CD14-positive monocyte (primary cell): Measurements from ENCODE around the gene CBX2. TPM values are rescaled to one million over a fixed set of nuclear protein-coding genes. Genes with fewer than 3 reads are reported as not detected.

Source experiments
- DNase-seq, 3 donors: peaks; one replicate each; pipeline ENCODE4 v3.0.0-alpha.2; 2011 to 2022
- H2AFZ ChIP-seq: 2 replicates; pipeline ENCODE4 v1.6.0; 2012; ENCODE audit warnings: mild to moderate bottlenecking, low read depth, low read length, inconsistent platforms; ENCODE audit not compliant: insufficient read depth, poor library complexity, severe bottlenecking
- H3K27ac ChIP-seq, 2 donors: 1 replicate in 1 of 2; 2 replicates in 1 of 2; pipeline ENCODE4 v1.5.1; 2012 to 2013; ENCODE audit warnings: low read length in 2 of 2, control low read depth in 1 of 2, inconsistent platforms in 1 of 2, low read depth in 1 of 2, mild to moderate bottlenecking in 1 of 2
- H3K27me3 ChIP-seq, 2 donors: one replicate each; pipeline versions ENCODE4 v1.6.0 to v1.6.1; 2011 to 2013; ENCODE audit warnings: low read length in 2 of 2; ENCODE audit not compliant: control insufficient read depth in 2 of 2, insufficient read depth in 2 of 2
- H3K36me3 ChIP-seq, 2 donors: replicated peaks in 1 of 2; 1 replicate in 1 of 2; 2 replicates in 1 of 2; pipeline versions ENCODE4 v1.5.1 to v1.6.1; 2012 to 2013; ENCODE audit warnings: low read length in 2 of 2, control low read depth in 1 of 2, inconsistent platforms in 1 of 2, mild to moderate bottlenecking in 1 of 2; ENCODE audit not compliant: insufficient read depth in 2 of 2, control insufficient read depth in 1 of 2
- H3K4me1 ChIP-seq, 2 donors: 1 replicate in 1 of 2; 2 replicates in 1 of 2; pipeline versions ENCODE4 v1.5.1 to v1.6.1; 2012 to 2013; ENCODE audit warnings: low read length in 2 of 2, control low read depth in 1 of 2, inconsistent platforms in 1 of 2, mild to moderate bottlenecking in 1 of 2, moderate library complexity in 1 of 2; ENCODE audit not compliant: insufficient read depth in 2 of 2, control insufficient read depth in 1 of 2
- H3K4me2 ChIP-seq: replicated peaks from 2 replicates; pipeline ENCODE3; 2012; ENCODE audit warnings: low read length, moderate library complexity, mild to moderate bottlenecking; ENCODE audit not compliant: poor library complexity, severe bottlenecking; ENCODE audit errors: extremely low read depth
- H3K4me3 ChIP-seq, 3 experiments: fragments of 200-600 bp in 1 of 3; sonication (generic) in 1 of 3; replicated peaks in 1 of 3; 1 replicate in 2 of 3; 2 replicates in 1 of 3; pipeline ENCODE4 v1.5.1; 2011 to 2013; ENCODE audit warnings: low read length in 3 of 3, mild to moderate bottlenecking in 3 of 3, control low read depth in 2 of 3, low read depth in 2 of 3, inconsistent platforms in 1 of 3, moderate library complexity in 1 of 3
- H3K79me2 ChIP-seq: 2 replicates; pipeline ENCODE4 v1.6.0; 2012; ENCODE audit warnings: mild to moderate bottlenecking, control low read depth, inconsistent platforms, low read length, moderate library complexity; ENCODE audit not compliant: insufficient read depth
- H3K9ac ChIP-seq: 2 replicates; pipeline ENCODE4 v1.6.0; 2017; ENCODE audit warnings: low read length, mild to moderate bottlenecking; ENCODE audit not compliant: insufficient read depth, poor library complexity, severe bottlenecking
- H3K9me3 ChIP-seq, 2 donors: replicated peaks in 1 of 2; 1 replicate in 1 of 2; 2 replicates in 1 of 2; pipeline versions ENCODE4 v1.5.1 to v1.6.1; 2012 to 2013; ENCODE audit warnings: low read length in 2 of 2, control low read depth in 1 of 2; ENCODE audit not compliant: control insufficient read depth in 1 of 2, insufficient read depth in 1 of 2
- H4K20me1 ChIP-seq: 2 replicates; pipeline ENCODE4 v1.6.0; 2012; ENCODE audit warnings: mild to moderate bottlenecking, low read length, control low read depth, moderate library complexity; ENCODE audit not compliant: insufficient read depth
- H3K27ac Mint-ChIP-seq, 7 donors: one replicate each; pipeline ENCODE4 v1.8.0; 2020; ENCODE audit warnings: mild to moderate bottlenecking in 7 of 7, mixed read lengths in 7 of 7, moderate library complexity in 6 of 7, inconsistent platforms in 2 of 7
- H3K27me3 Mint-ChIP-seq, 3 donors: one replicate each; pipeline ENCODE4 v1.8.0; 2021 to 2022; ENCODE audit warnings: low read depth in 3 of 3, mild to moderate bottlenecking in 3 of 3, mixed read lengths in 3 of 3, moderate library complexity in 3 of 3, inconsistent platforms in 1 of 3
- H3K36me3 Mint-ChIP-seq, 2 donors: one replicate each; pipeline ENCODE4 v1.8.0; 2020; ENCODE audit warnings: mixed read lengths in 2 of 2, inconsistent platforms in 1 of 2, mild to moderate bottlenecking in 1 of 2
- H3K4me1 Mint-ChIP-seq: one replicate; pipeline ENCODE4 v1.8.0; 2020; ENCODE audit warnings: mild to moderate bottlenecking, mixed read lengths
- H3K4me3 Mint-ChIP-seq, 2 donors: one replicate each; pipeline ENCODE4 v1.8.0; 2020; ENCODE audit warnings: mild to moderate bottlenecking in 2 of 2, mixed read lengths in 2 of 2, moderate library complexity in 1 of 2
- H3K9me3 Mint-ChIP-seq, 7 donors: one replicate each; pipeline ENCODE4 v1.8.0; 2020 to 2022; ENCODE audit warnings: mixed read lengths in 7 of 7, mild to moderate bottlenecking in 6 of 7, moderate library complexity in 6 of 7, inconsistent platforms in 2 of 7
- WGBS: methylation state at CpG from one replicate; pipeline ENCODE4 v1.1.5; 2013; ENCODE audit warnings: missing lambda C conversion rate; ENCODE audit not compliant: insufficient coverage; 5-methylcytosine and 5-hydroxymethylcytosine counted together
- intact Hi-C, 2 donors: fragments of 100-400 bp; cut with micrococcal nuclease; formaldehyde crosslinking; loops; one replicate each; pipeline versions ENCODE4 v1.15.0 to v1.15.1; 2023
- polyA plus RNA-seq, 3 donors: library from polyadenylated mRNA; depleted of rRNA in 1 of 3; unstranded in 2 of 3; stranded (reverse) in 1 of 3; fragments of 300-500 nt in 2 of 3; fragments of >200 nt in 1 of 3; fragmentation: Illumina TruSeq in 2 of 3; gene quantifications; 1 replicate in 2 of 3; 2 replicates in 1 of 3; pipeline ENCODE4 v1.2.3, GENCODE V29; 2012 to 2021
- TF ChIP-seq, protein P1 (sequence below): fragments of 200-600 bp; IDR thresholded peaks from one replicate; pipeline ENCODE4 v1.8.0; 2022; ENCODE audit warnings: antibody characterized with exemption, mild to moderate bottlenecking

CBX2 gene
- polyA plus RNA-seq, 3 donors: 0.09 to 0.95 TPM; not detected in 1

DNA sequence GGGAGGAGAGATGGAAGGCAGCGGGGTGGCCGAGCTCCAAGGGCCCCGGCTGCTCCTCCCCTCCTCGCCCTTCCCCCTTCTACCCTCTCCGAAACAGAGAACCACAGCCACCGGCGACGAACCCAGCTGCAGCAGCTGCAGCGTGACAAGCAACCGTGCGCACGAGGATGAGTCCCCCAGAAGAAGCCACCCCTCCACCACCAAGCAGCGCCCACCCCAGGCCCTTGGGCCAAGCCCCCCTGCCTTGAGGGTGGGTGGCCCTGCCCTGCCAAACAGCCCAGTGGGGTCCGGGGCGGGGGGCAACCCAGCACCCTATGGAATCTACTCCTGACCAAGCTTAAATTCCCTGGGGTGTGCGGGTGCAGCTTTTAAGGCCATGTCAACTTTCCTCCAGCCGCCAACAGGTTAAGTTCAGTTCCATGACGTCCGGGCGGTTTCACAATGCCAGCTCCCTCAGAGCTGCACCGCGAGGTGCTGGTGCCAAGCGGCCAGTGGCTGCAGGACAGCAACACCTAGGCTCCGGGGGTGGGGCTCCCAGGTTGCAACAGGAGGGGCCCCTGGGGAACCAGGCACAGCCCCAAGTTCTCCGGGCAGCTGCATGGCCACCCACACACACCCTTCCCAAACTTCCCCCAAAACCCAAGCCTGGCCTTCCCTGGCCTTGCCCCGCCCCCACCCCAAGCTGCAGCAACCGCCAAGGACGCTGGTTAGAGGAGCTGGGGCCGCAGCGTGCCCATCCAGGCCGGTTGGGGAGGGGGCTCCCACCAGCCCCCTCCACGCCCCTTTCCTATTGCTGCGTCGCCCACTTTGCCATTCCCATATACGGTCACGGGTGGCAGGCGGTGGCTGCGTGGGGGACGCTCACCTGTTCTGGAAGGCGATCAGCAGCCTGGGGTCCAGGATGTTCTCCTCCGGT is 59.3 kb downstream of the CBX2 start:
- peaks cover 19 to 26% of the 10 kb centered on the region in 2 donors for H3K36me3 ChIP-seq
- Mint-ChIP-seq H3K27ac (peak overlapping the region; percentile 92 to 98 (median 95)), H3K4me3 (peak overlapping the region; percentile 94 to 95), H3K27me3 (peaks cover 25 to 28% (median 27%) of the 10 kb centered on the region in 3 donors), H3K9me3 (peaks cover 2 to 21% (median 11%) of the 10 kb centered on the region in 7 donors), H3K4me1 (peaks cover 45% of the 10 kb centered on the region), H3K36me3 (peaks cover 18 to 26% of the 10 kb centered on the region in 2 donors)
- peak overlapping the region; percentile 91 to 95 (median 94) for H3K4me3 ChIP-seq
- H3K4me1 ChIP-seq: peaks cover 66 to 85% of the 10 kb centered on the region in 2 donors
- H3K9ac ChIP-seq: peak overlapping the region; percentile 72
- peak overlapping the region; percentile 92 for H3K4me2 ChIP-seq
- TF ChIP-seq, protein P1, sequence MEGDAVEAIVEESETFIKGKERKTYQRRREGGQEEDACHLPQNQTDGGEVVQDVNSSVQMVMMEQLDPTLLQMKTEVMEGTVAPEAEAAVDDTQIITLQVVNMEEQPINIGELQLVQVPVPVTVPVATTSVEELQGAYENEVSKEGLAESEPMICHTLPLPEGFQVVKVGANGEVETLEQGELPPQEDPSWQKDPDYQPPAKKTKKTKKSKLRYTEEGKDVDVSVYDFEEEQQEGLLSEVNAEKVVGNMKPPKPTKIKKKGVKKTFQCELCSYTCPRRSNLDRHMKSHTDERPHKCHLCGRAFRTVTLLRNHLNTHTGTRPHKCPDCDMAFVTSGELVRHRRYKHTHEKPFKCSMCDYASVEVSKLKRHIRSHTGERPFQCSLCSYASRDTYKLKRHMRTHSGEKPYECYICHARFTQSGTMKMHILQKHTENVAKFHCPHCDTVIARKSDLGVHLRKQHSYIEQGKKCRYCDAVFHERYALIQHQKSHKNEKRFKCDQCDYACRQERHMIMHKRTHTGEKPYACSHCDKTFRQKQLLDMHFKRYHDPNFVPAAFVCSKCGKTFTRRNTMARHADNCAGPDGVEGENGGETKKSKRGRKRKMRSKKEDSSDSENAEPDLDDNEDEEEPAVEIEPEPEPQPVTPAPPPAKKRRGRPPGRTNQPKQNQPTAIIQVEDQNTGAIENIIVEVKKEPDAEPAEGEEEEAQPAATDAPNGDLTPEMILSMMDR: no peak
- peaks cover 10 to 11% of the 10 kb centered on the region in 2 donors for H3K9me3 ChIP-seq
- WGBS: 1% methylated on average over 28 of the region's 41 CpGs
- H3K79me2 ChIP-seq: peaks cover 52% of the 10 kb centered on the region
- peaks cover 13 to 22% of the 10 kb centered on the region in 2 donors for H3K27me3 ChIP-seq
- H4K20me1 ChIP-seq: peaks cover 76% of the 10 kb centered on the region
- intact Hi-C loops: no loop called here
- DNase-seq: peak; percentile 64 to 69 (median 69)
- H2AFZ ChIP-seq: no peak overlapping the region
- H3K27ac ChIP-seq: peak overlapping the region; percentile 76 to 82

Other genes starting within 250 kb of the CBX2 start
- gene RBFOX3, start 167.1 kb upstream of the CBX2 start, polyA plus RNA-seq: not detected
- gene ENPP7, start 47.2 kb upstream of the CBX2 start, polyA plus RNA-seq: not detected
- 1 to 10 TPM in 2 of 3 donors, under 1 TPM in 1; 0.51 to 2.5 (median 2.5) TPM for gene CBX8, start 18.9 kb downstream of the CBX2 start, polyA plus RNA-seq
- gene CBX4, start 61.3 kb downstream of the CBX2 start, polyA plus RNA-seq: 10 to 100 TPM in 1 of 3 donors, 1 to 10 TPM in 2; 1.4 to 82.8 (median 3.6) TPM